ENCODE measurements around the gene LPGAT1.

The LPGAT1 gene

GRCh38 chr1:211738691-211739301 is 91.8 kb downstream of the LPGAT1 start:
- no peak for DNase-seq (ENCODE audit: low read depth)
- H3K4me3 ChIP-seq (ENCODE audit: control insufficient read depth, low read depth, low read length): no peak overlapping the region
- TF ChIP-seq, protein P1, sequence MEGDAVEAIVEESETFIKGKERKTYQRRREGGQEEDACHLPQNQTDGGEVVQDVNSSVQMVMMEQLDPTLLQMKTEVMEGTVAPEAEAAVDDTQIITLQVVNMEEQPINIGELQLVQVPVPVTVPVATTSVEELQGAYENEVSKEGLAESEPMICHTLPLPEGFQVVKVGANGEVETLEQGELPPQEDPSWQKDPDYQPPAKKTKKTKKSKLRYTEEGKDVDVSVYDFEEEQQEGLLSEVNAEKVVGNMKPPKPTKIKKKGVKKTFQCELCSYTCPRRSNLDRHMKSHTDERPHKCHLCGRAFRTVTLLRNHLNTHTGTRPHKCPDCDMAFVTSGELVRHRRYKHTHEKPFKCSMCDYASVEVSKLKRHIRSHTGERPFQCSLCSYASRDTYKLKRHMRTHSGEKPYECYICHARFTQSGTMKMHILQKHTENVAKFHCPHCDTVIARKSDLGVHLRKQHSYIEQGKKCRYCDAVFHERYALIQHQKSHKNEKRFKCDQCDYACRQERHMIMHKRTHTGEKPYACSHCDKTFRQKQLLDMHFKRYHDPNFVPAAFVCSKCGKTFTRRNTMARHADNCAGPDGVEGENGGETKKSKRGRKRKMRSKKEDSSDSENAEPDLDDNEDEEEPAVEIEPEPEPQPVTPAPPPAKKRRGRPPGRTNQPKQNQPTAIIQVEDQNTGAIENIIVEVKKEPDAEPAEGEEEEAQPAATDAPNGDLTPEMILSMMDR (IDR thresholded peaks at IDR 0.05; ENCODE audit: control insufficient read depth, insufficient read depth, low read depth, low read length, missing control alignments): no peak

GRCh38 chr1:211738096-211738690 is 92.4 kb downstream of the LPGAT1 start:
- H3K4me3 ChIP-seq (ENCODE audit: control insufficient read depth, low read depth, low read length): no peak overlapping the region
- DNase-seq (ENCODE audit: low read depth): no peak
- TF ChIP-seq, protein P1 (IDR thresholded peaks at IDR 0.05; ENCODE audit: control insufficient read depth, insufficient read depth, low read depth, low read length, missing control alignments): no peak

- DNase-seq (ENCODE audit: low read depth): no peak
- TF ChIP-seq, protein P1 (IDR thresholded peaks at IDR 0.05; ENCODE audit: control insufficient read depth, insufficient read depth, low read depth, low read length, missing control alignments): no peak
- no peak overlapping the region for H3K4me3 ChIP-seq (ENCODE audit: control insufficient read depth, low read depth, low read length)
Measured at GRCh38 chr1:211737115-211738035, 93.2 kb downstream of the LPGAT1 start.

DNA sequence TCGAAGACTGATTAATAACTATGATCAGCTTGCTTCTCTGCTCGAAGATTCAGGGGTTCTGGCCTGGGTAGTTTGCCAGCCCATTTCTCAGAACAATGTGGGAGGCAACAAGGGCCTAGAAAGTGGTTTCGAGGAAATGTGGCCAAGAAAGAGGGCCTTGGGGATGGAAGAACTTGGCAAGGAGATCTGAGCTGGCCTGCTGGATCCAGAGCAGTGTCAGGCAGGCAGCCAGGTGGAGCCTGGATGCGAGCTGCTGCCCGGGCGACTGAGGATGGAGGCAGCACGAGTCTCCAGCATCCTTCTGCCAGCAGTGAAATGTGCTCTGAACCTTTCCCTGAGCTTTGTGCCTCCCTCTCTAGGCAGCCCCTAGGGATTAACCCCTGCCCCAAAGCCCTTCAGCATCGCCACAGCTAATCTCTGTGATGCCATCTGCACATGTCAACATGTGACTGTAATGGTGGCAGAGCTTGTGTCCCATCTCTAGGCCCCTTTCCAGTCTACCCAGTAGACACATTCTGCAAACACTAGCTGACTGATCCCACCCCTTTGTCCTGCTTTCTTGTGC is 94.1 kb downstream of the LPGAT1 start:
- no peak overlapping the region for H3K4me3 ChIP-seq (ENCODE audit: control insufficient read depth, low read depth, low read length)
- TF ChIP-seq, protein P1 (IDR thresholded peaks at IDR 0.05; ENCODE audit: control insufficient read depth, insufficient read depth, low read depth, low read length, missing control alignments): no peak
- no peak for DNase-seq (ENCODE audit: low read depth)

DNA sequence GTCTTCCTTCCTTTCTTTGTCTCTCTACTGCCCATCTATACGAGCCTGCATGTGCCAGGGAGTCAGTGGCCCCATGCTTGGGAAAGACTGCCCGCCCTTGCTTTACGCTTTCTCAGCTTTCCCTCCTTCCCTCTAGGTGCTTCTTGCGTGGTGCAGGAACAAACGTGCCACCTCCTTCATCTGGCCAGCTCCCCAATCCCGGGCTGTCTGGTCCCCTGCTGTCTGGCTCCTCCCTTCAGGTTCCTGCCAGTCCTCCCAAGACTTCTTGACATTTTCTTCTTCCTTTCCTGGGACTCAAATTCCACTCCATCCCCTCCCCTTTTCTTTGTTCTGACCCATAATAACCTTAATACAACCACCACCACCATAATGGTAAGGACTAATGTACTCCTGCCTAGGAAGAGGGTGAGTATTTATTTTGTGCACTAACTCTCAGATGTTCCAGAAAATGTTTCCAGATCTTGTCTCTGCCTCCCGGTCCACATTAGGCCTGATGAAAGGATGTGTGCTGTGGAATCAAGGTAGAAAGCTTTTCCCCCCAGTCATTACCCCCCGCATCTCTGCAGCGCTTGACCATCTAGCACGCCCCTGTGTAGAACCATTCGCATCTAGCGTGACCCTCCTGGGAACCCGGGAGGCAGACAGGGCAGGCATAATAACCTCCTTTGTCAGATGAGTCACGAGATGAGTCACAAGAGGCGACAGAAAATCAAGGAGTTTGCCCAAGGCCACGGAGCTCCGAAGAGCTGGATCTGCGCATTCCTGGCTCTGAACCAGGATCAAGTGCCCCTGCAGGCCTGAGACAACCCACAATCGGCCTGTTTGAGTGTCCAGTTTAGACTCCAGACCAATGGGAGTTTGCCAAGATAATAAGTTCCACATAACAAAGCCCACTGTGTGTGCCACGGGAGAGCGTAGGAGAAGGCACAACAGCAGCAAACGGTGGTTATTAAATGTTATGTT is 95.1 kb downstream of the LPGAT1 start:
- TF ChIP-seq, protein P1 (IDR thresholded peaks at IDR 0.05; ENCODE audit: control insufficient read depth, insufficient read depth, low read depth, low read length, missing control alignments): no peak
- no peak overlapping the region for H3K4me3 ChIP-seq (ENCODE audit: control insufficient read depth, low read depth, low read length)
- peak; percentile 43 for DNase-seq (ENCODE audit: low read depth)
